K562 (cell line): ENCODE results near the gene MYL12A. TPM values are rescaled to one million over a fixed set of nuclear protein-coding genes. Genes with fewer than 3 reads are reported as not detected.
A peak's percentile ranks its signal among the peaks of the same experiment; 100 is the strongest.

ENCODE experiments used
- FUS ChIP-seq: fragments of 200-400 bp; formaldehyde crosslinking; optimal IDR thresholded peaks from 2 replicates; pipeline ENCODE3; 2017; ENCODE audit warnings: low read depth, low read length
- HMG20A ChIP-seq: fragments of 450-650 bp; formaldehyde crosslinking; conservative IDR thresholded peaks from 2 replicates; pipeline ENCODE4 v1.4.0; 2020; ENCODE audit warnings: mild to moderate bottlenecking, mixed read lengths
- HNRNPK ChIP-seq: fragments of 200-400 bp; formaldehyde crosslinking; IDR thresholded peaks from one replicate; pipeline ENCODE4 v1.6.1; 2018; ENCODE audit warnings: mild to moderate bottlenecking, low read depth, low read length; ENCODE audit not compliant: poor library complexity, severe bottlenecking
- NFATC3 ChIP-seq: fragments of 450-650 bp; IDR thresholded peaks from 2 replicates; pipeline ENCODE4 v1.6.1; 2017; ENCODE audit warnings: mild to moderate bottlenecking
- RAD21 ChIP-seq, 2 experiments: fragments of 250-450 bp in 1 of 2; fragments of 450-650 bp in 1 of 2; sonication (Bioruptor Pico) in 1 of 2; formaldehyde crosslinking in 1 of 2; IDR thresholded peaks in 1 of 2; conservative IDR thresholded peaks in 1 of 2; 2 replicates each; pipeline versions ENCODE4 v1.4.0 to v1.8.0; 2020 to 2022; ENCODE audit warnings: mild to moderate bottlenecking in 2 of 2, moderate library complexity in 1 of 2
- RB1 ChIP-seq: fragments of 450-650 bp; IDR thresholded peaks from 2 replicates; pipeline ENCODE4 v1.6.1; 2017; ENCODE audit warnings: low read depth, mild to moderate bottlenecking
- RHOXF2B ChIP-seq: fragments of 250-450 bp; sonication (Bioruptor Pico); conservative IDR thresholded peaks from 2 replicates; pipeline ENCODE4 v1.5.1; 2021
- SAFB ChIP-seq: fragments of 200-400 bp; formaldehyde crosslinking; IDR thresholded peaks from 2 replicates; pipeline ENCODE4 v1.6.1; 2017; ENCODE audit warnings: low read depth, low read length, borderline replicate concordance
- TBL1XR1 ChIP-seq, 2 experiments: IDR thresholded peaks; 2 replicates each; pipeline ENCODE4 v1.6.1; 2012; ENCODE audit warnings: improper control_type of control experiment in 2 of 2, low read length in 2 of 2, mild to moderate bottlenecking in 1 of 2
- XRCC3 ChIP-seq: fragments of 450-650 bp; IDR thresholded peaks from 2 replicates; pipeline ENCODE4 v1.6.1; 2017; ENCODE audit warnings: mild to moderate bottlenecking, moderate library complexity
- ZNF75A ChIP-seq: fragments of 450-650 bp; formaldehyde crosslinking; IDR thresholded peaks from 2 replicates; pipeline ENCODE4 v1.4.0; 2020; ENCODE audit warnings: mild to moderate bottlenecking
- polyA plus RNA-seq, 8 experiments: library from polyadenylated mRNA; depleted of rRNA in 4 of 8; stranded (reverse) in 5 of 8; unstranded in 3 of 8; fragments of >200 nt; fragmentation: Nextera tagmentation in 2 of 8; fragmentation: Illumina TruSeq in 1 of 8; extraction: Ambion mirVana in 2 of 8; extraction: Trizol in 1 of 8; gene quantifications; 2 replicates each; pipeline versions ENCODE4 v1.2.1 to v1.2.3, GENCODE V29; 2011 to 2014; ENCODE audit warnings: inconsistent platforms in 1 of 8, missing spikeins in 1 of 8
- total RNA-seq, 7 experiments: library from RNA; depleted of rRNA in 6 of 7; stranded (reverse); fragments of >200 nt in 6 of 7; fragmentation: Illumina TruSeq in 2 of 7; extraction: Trizol in 2 of 7; gene quantifications; 2 replicates each; pipeline versions ENCODE4 v1.2.1 to v1.2.3, GENCODE V29; 2011 to 2021; ENCODE audit warnings: low replicate concordance in 1 of 7

The MYL12A gene
- total and polyA plus RNA-seq, 9 of the 15 experiments (the other 6 are each of a cell fraction or from before 2014, with no cell fraction given) = 308 to 1,031 (median 559) TPM

- TF ChIP-seq HMG20A (CRISPR knock-in tag) = no peak
- peak in 1 of 2 experiments; percentile 53; a peak in 1 of 4 replicates for TF ChIP-seq RAD21 (CRISPR knock-in tag; conservative IDR thresholded peaks at IDR 0.05 in 1 of 2, IDR thresholded peaks at IDR 0.05 in 1 of 2)
- no peak for TF ChIP-seq SAFB
- no peak for TF ChIP-seq FUS
- no peak for TF ChIP-seq RB1
- no peak for TF ChIP-seq NFATC3
- TF ChIP-seq XRCC3 = no peak
- no peak for TF ChIP-seq ZNF75A (CRISPR knock-in tag)
- TF ChIP-seq TBL1XR1 (IDR thresholded peaks at IDR 0.05; ENCODE audit: low read length in 2 of 2) = no peak
- no peak for TF ChIP-seq RHOXF2B (CRISPR knock-in tag)
- no peak for TF ChIP-seq HNRNPK
These were observed 31.9 kb downstream of the MYL12A start (continued) for GRCh38 chr18:3279201-3280185.
